WTC11 (cell line): ENCODE results near the gene FOLR1.
"Not testable (repeated sequence)": the region's sequence is repeated elsewhere in the genome, so short reads cannot be mapped to it uniquely, and the experiment has no call there.

ENCODE experiments used
- ATF1 ChIP-seq: sonication (generic); formaldehyde crosslinking; IDR thresholded peaks from 2 replicates; pipeline ENCODE4 v1.8.1; 2023; ENCODE audit warnings: mild to moderate bottlenecking, moderate library complexity, missing genetic modification reagents
- CBFB ChIP-seq: sonication (generic); formaldehyde crosslinking; IDR thresholded peaks from 2 replicates; pipeline ENCODE4 v1.8.1; 2022; ENCODE audit warnings: mild to moderate bottlenecking, low read depth, missing genetic modification reagents
- CTCF ChIP-seq: fragments of 200-600 bp; IDR thresholded peaks from 2 replicates; pipeline ENCODE4 v1.8.0; 2022; ENCODE audit warnings: antibody characterized with exemption
- IRF1 ChIP-seq: sonication (generic); formaldehyde crosslinking; IDR thresholded peaks from 2 replicates; pipeline ENCODE4 v1.8.0; 2023; ENCODE audit warnings: missing genetic modification reagents
- JUN ChIP-seq: sonication (generic); formaldehyde crosslinking; IDR thresholded peaks from 2 replicates; pipeline ENCODE4 v1.8.0; 2023; ENCODE audit warnings: mild to moderate bottlenecking, missing genetic modification reagents
- ZNF219 ChIP-seq: sonication (generic); formaldehyde crosslinking; IDR thresholded peaks from 2 replicates; pipeline ENCODE4 v1.8.0; 2023; ENCODE audit warnings: missing genetic modification reagents, mild to moderate bottlenecking, borderline replicate concordance

- not testable (repeated sequence) for TF ChIP-seq IRF1; CTCF; JUN; ZNF219 (CRISPR knock-in tag); ATF1 (CRISPR knock-in tag); CBFB (CRISPR knock-in tag)
Observed at GRCh38 chr11:72164187-72164586, 27.8 kb upstream of the FOLR1 start.
